Activated naive CD8-positive, alpha-beta T cell treated with anti-CD3 and anti-CD28 coated beads for 36 hours (primary cell): Measurements from ENCODE around the gene CTSV. TPM values are rescaled to one million over a fixed set of nuclear protein-coding genes. Genes with fewer than 3 reads are reported as not detected.
A peak's percentile ranks its signal among the peaks of the same experiment; 100 is the strongest.
"Not testable (repeated sequence)": the region's sequence is repeated elsewhere in the genome, so short reads cannot be mapped to it uniquely, and the experiment has no call there.

ENCODE experiments used
- DNase-seq: peaks from one replicate; pipeline ENCODE4 v3.0.0; 2021
- H3K27ac Mint-ChIP-seq: one replicate; pipeline ENCODE4 v1.8.0; 2022; ENCODE audit warnings: mild to moderate bottlenecking, moderate library complexity, mixed read lengths
- H3K27me3 Mint-ChIP-seq: one replicate; pipeline ENCODE4 v1.8.0; 2022; ENCODE audit warnings: mild to moderate bottlenecking, mixed read lengths
- H3K36me3 Mint-ChIP-seq: one replicate; pipeline ENCODE4 v1.8.0; 2021; ENCODE audit warnings: mild to moderate bottlenecking, mixed read lengths
- H3K4me1 Mint-ChIP-seq: one replicate; pipeline ENCODE4 v1.8.0; 2021; ENCODE audit warnings: mixed read lengths
- H3K4me3 Mint-ChIP-seq: one replicate; pipeline ENCODE4 v1.8.0; 2022; ENCODE audit warnings: mild to moderate bottlenecking, moderate library complexity, mixed read lengths
- H3K9me3 Mint-ChIP-seq: one replicate; pipeline ENCODE4 v1.8.0; 2022; ENCODE audit warnings: mixed read lengths
- total RNA-seq, 2 experiments: library from RNA; stranded (reverse); gene quantifications; one replicate each; pipeline ENCODE4 v1.2.3, GENCODE V29; 2021

The CTSV gene
- under 1 TPM; 0.20 to 0.31 TPM for total RNA-seq

- Mint-ChIP-seq H3K4me3 (peak within 1 kb of the TSS; percentile 79), H3K27me3 (peaks cover 69% of the 10 kb centered on the region), H3K36me3 (no peaks in the 10 kb centered on the region), H3K27ac (no peak within 1 kb of the TSS), H3K4me1 (peaks cover 5% of the 10 kb centered on the region), H3K9me3 (no peaks in the 10 kb centered on the region)
- DNase-seq: peak; percentile 87
Observed at GRCh38 chr9:97038611-97039513, at the start of gene CTSV. Gene CTSV, minus strand, starts transcription at chr9:97039142. Its CDS starts 1,099 bp downstream, at chr9:97038043.

GRCh38 chr9:97087668-97088215 is 48.8 kb upstream of the CTSV start:
- H3K36me3 Mint-ChIP-seq, H3K4me3 Mint-ChIP-seq, H3K9me3 Mint-ChIP-seq, H3K4me1 Mint-ChIP-seq, H3K27ac Mint-ChIP-seq, DNase-seq: not testable (repeated sequence)
- peaks cover 45% of the 10 kb centered on the region for H3K27me3 Mint-ChIP-seq

DNA sequence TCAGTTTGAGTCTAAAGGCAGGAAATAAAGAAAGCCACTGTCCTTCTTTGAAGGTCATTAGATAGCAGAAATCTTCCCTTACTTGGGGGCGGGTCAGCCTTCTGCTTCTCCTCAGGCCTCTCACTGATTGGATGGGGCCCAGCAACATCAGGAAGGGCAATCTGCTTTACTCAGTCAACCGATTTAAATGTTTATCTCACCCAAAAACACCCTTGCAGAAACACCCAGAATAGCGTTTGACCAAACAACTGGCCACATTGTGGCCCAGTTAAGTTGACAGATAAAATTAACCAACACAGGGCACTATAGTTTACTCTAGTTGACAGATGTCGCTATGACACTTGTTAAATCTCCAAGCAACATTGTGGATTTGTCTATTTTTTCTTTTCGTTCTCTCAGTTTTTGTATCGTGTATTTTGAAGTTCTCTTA is 45.6 kb upstream of the CTSV start:
- not testable (repeated sequence) for H3K27ac Mint-ChIP-seq, H3K4me1 Mint-ChIP-seq, H3K36me3 Mint-ChIP-seq, DNase-seq, H3K4me3 Mint-ChIP-seq, H3K9me3 Mint-ChIP-seq
- H3K27me3 Mint-ChIP-seq: peaks cover 53% of the 10 kb centered on the region

DNA sequence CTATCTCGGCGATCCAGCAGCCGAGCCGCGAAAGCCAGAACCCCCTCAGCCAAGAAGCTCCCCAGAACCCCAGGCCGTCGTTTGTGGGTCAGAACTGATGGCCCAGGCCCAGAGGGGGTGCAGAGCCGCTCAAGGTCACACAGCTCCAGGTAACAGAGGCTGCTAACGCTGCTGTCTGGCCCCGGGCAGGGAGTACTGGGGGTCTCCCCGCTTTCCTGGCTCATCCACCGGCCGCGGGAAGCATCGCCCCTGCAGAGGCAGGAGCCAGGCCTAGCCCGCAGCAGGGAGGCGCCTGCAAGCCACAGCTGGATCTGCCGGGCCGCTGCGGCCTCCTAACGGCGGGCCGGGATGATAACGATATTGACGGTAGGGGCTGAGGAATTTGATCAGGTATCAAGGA is 39.4 kb upstream of the CTSV start:
- H3K27me3 Mint-ChIP-seq: peaks cover 74% of the 10 kb centered on the region
- DNase-seq: no peak

GRCh38 chr9:97077452-97078295 is 38.7 kb upstream of the CTSV start:
- Mint-ChIP-seq H3K27ac (no peak overlapping the region), H3K4me1 (no peaks in the 10 kb centered on the region), H3K4me3 (no peak overlapping the region), H3K9me3 (peaks cover 4% of the 10 kb centered on the region), H3K27me3 (peaks cover 79% of the 10 kb centered on the region), H3K36me3 (no peaks in the 10 kb centered on the region)
- no peak for DNase-seq

More for the DNA sequence above, 39.4 kb upstream of the CTSV start:
- Mint-ChIP-seq H3K4me1 (no peaks in the 10 kb centered on the region), H3K9me3 (peaks cover 4% of the 10 kb centered on the region), H3K4me3 (no peak overlapping the region), H3K36me3 (no peaks in the 10 kb centered on the region), H3K27ac (no peak overlapping the region)

DNA sequence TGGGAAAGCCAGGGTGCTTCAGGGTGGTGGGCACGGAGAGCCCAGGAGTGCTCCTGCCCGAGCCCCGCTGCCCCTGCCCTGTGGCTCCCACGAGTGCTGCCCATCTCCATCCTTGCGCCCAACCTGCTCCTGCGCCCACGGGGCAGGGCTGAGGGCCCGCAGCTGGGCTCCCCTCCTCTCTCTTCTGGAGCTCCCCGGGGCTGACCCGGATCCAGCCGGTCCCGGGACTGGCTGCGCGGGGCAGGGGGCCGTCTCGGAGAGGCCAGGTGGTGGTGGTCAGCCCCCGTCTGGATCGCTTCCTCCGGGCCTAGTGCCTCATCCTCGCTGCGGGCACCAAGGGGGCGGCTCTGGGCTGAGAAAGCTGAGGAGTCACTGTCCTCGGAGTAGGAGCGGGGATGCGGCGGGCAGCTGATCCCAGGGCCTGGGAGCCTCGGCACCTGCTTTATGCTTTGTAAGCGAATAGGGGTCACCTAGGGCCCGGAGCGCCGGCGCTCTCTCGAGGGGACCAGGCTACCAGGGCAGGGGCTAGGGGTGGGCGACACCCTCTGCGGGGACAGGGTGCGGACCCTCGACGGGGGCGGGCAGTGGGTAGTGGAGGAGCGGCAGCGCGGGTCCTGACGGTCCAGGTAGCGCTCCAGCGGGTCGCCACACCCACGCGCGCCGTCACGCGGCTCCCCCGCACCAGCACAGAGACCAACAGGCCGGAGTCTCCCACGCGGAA is 37.9 kb upstream of the CTSV start:
- not testable (repeated sequence) for H3K4me3 Mint-ChIP-seq, H3K4me1 Mint-ChIP-seq, H3K9me3 Mint-ChIP-seq, DNase-seq, H3K36me3 Mint-ChIP-seq, H3K27ac Mint-ChIP-seq
- peaks cover 78% of the 10 kb centered on the region for H3K27me3 Mint-ChIP-seq

- Mint-ChIP-seq H3K27ac (no peak overlapping the region), H3K36me3 (no peaks in the 10 kb centered on the region), H3K9me3 (no peaks in the 10 kb centered on the region), H3K27me3 (peaks cover 76% of the 10 kb centered on the region), H3K4me1 (no peaks in the 10 kb centered on the region), H3K4me3 (no peak overlapping the region)
- DNase-seq: no peak
Observed at GRCh38 chr9:97076238-97076637, 37.3 kb upstream of the CTSV start.

DNA sequence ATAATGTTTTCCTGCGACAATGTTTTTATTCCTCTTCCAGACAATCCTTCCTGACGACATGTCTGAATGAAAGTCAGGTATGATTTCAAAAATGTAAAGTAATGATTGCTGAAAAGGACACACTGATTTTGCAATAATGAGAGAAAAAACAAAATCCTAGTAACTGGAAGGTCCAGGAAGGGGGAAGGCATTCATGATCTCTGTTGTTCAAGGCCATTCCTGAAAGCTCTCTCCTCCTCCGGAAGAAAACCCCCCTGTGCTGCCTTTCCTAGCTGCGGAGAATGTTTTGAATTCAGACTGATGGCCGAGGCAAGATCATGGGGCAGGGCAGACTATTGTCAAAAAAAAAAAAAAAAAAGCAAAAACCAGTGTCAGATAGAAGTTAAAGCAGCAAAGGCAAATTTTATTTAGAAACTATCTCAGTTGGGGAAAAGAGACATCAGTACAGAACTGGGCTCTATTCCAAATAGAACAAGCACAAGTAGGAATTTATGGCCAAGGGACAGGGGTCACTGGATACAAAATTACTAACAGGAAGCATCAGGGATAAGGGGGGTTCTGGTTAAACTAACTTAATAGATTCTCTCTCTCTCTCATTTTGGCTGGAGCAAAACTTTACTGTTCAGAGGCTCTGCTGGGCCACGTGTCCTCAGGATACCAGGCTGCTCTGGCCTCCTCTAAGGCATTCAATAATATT is 36.5 kb upstream of the CTSV start:
- Mint-ChIP-seq H3K27me3 (peaks cover 71% of the 10 kb centered on the region), H3K36me3 (no peaks in the 10 kb centered on the region), H3K27ac (no peak overlapping the region), H3K4me3 (no peak overlapping the region), H3K9me3 (no peaks in the 10 kb centered on the region), H3K4me1 (no peaks in the 10 kb centered on the region)
- no peak for DNase-seq

DNA sequence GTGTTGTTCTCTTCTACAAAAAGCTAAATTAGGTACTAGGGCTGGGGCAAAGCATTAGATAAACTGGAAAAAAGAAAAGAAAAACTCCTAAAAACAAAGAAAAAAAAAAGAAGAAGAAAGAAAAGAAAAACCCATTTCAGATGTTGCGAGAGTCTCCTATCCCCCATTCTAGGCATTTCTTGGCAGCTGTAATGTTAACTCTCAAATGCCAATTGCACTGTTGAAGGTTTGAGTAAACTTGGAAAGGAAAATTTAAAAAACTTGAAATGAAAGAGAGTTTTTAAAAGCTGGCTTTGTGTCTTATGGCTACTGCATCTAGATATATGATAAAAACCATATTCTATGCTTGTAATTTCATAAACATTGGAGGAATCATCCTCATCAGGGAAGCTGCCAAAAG is 34.6 kb upstream of the CTSV start:
- Mint-ChIP-seq H3K9me3 (no peaks in the 10 kb centered on the region), H3K4me1 (no peaks in the 10 kb centered on the region)

GRCh38 chr9:97072285-97072776 is 33.4 kb upstream of the CTSV start:
- Mint-ChIP-seq H3K27ac (no peak overlapping the region), H3K27me3 (peaks cover 51% of the 10 kb centered on the region), H3K36me3 (no peaks in the 10 kb centered on the region), H3K9me3 (no peaks in the 10 kb centered on the region), H3K4me3 (no peak overlapping the region), H3K4me1 (no peaks in the 10 kb centered on the region)
- no peak for DNase-seq

More for the DNA sequence above, 34.6 kb upstream of the CTSV start:
- Mint-ChIP-seq H3K4me3 (no peak overlapping the region), H3K36me3 (no peaks in the 10 kb centered on the region), H3K27ac (no peak overlapping the region), H3K27me3 (peaks cover 57% of the 10 kb centered on the region)
- DNase-seq: no peak

- Mint-ChIP-seq H3K27me3 (peaks cover 43% of the 10 kb centered on the region), H3K9me3 (peaks cover 11% of the 10 kb centered on the region)
- not testable (repeated sequence) for H3K36me3 Mint-ChIP-seq, H3K27ac Mint-ChIP-seq, H3K4me1 Mint-ChIP-seq, DNase-seq, H3K4me3 Mint-ChIP-seq
Observed at GRCh38 chr9:97070325-97070724, 31.4 kb upstream of the CTSV start.

GRCh38 chr9:97067490-97067889 is 28.5 kb upstream of the CTSV start:
- H3K27me3 Mint-ChIP-seq: peaks cover 19% of the 10 kb centered on the region
- H3K27ac Mint-ChIP-seq: no peak overlapping the region
- peaks cover 12% of the 10 kb centered on the region for H3K9me3 Mint-ChIP-seq
- no peak overlapping the region for H3K4me3 Mint-ChIP-seq
- peaks cover 6% of the 10 kb centered on the region for H3K36me3 Mint-ChIP-seq
- DNase-seq: no peak
- H3K4me1 Mint-ChIP-seq: peaks cover 13% of the 10 kb centered on the region

DNA sequence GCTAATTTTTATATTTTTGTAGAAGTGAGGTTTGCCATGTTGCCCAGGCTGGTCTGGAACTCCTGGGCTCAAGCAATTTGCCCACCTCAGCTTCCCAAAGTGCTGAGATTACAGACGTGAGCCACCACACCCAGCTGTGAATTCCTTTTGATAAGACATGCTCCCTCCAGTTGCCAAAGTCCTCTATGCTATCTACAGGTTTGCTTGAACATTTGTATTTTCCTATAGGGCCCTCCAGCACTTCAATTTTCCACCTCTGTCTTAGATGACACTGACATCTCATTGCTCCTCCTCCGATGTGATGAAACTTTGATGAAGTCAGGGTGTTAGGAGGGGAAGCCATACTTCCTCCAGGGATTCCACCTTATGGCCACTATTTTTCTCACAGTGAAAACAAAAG is 25.2 kb upstream of the CTSV start:
- peaks cover 16% of the 10 kb centered on the region for H3K27me3 Mint-ChIP-seq
- peaks cover 12% of the 10 kb centered on the region for H3K9me3 Mint-ChIP-seq
- peaks cover 28% of the 10 kb centered on the region for H3K4me1 Mint-ChIP-seq
- H3K36me3 Mint-ChIP-seq: peaks cover 6% of the 10 kb centered on the region
- DNase-seq: no peak
- no peak overlapping the region for H3K27ac Mint-ChIP-seq
- H3K4me3 Mint-ChIP-seq: no peak overlapping the region

- Mint-ChIP-seq H3K27ac (no peak overlapping the region), H3K9me3 (peaks cover 4% of the 10 kb centered on the region), H3K4me1 (peaks cover 28% of the 10 kb centered on the region), H3K4me3 (no peak overlapping the region), H3K27me3 (peaks cover 10% of the 10 kb centered on the region), H3K36me3 (peaks cover 3% of the 10 kb centered on the region)
- no peak for DNase-seq
Observed at GRCh38 chr9:97060796-97061195, 21.9 kb upstream of the CTSV start.
